Measurements from ENCODE around the gene MYO5B. TPM values are rescaled to one million over a fixed set of nuclear protein-coding genes. Genes with fewer than 3 reads are reported as not detected.

MYO5B gene
- total RNA-seq, 1 donor from 2014 or later, result 6.7 TPM

DNA sequence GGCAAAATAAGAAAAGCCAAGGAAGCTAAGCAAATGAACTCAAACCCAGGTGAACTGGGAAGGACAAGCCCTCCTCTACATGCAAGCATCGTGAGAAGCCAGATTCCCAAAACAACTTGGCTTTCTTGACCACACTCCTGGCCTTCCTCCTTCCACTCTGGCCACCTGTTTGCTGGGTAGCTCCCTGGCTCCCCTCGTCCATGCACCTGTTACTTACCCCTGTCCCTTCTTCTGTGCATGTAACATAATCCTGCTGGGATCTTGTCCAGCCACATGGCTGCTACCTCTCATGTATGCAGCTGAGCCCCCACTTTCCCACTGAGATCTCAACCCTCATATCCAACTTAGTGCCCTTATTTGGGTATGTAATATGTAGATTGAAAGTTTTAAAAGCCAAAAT lies 121.6 kb downstream of the MYO5B start:
- Mint-ChIP-seq H3K36me3 (no peaks in the 10 kb centered on the region), H3K9me3 (no peaks in the 10 kb centered on the region), H3K4me1 (no peaks in the 10 kb centered on the region), H3K27me3 (ENCODE audit: insufficient read depth, low read depth) (no peaks in the 10 kb centered on the region), H3K27ac (no peak overlapping the region), H3K4me3 (no peak overlapping the region)
- no peaks in the 10 kb centered on the region for H3K9me3 ChIP-seq (ENCODE audit: low read depth)
- H3K4me2 ChIP-seq, result no peak overlapping the region
- no peaks in the 10 kb centered on the region for H3K36me3 ChIP-seq
- DNase-seq (ENCODE audit: low spot score), result no peak
- H3K4me3 ChIP-seq, result no peak overlapping the region
- no peaks in the 10 kb centered on the region for H3K79me2 ChIP-seq (ENCODE audit: low read depth)
- TF ChIP-seq EZH2phosphoT487 (IDR thresholded peaks at IDR 0.05), result no peak
- no peak for TF ChIP-seq EZH2 (IDR thresholded peaks at IDR 0.05)
- TF ChIP-seq, protein P1, sequence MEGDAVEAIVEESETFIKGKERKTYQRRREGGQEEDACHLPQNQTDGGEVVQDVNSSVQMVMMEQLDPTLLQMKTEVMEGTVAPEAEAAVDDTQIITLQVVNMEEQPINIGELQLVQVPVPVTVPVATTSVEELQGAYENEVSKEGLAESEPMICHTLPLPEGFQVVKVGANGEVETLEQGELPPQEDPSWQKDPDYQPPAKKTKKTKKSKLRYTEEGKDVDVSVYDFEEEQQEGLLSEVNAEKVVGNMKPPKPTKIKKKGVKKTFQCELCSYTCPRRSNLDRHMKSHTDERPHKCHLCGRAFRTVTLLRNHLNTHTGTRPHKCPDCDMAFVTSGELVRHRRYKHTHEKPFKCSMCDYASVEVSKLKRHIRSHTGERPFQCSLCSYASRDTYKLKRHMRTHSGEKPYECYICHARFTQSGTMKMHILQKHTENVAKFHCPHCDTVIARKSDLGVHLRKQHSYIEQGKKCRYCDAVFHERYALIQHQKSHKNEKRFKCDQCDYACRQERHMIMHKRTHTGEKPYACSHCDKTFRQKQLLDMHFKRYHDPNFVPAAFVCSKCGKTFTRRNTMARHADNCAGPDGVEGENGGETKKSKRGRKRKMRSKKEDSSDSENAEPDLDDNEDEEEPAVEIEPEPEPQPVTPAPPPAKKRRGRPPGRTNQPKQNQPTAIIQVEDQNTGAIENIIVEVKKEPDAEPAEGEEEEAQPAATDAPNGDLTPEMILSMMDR (IDR thresholded peaks at IDR 0.05), result no peak
- H3K27ac ChIP-seq, result no peak overlapping the region
- H3K9ac ChIP-seq, result no peak overlapping the region
- no peaks in the 10 kb centered on the region for H3K27me3 ChIP-seq
- no peaks in the 10 kb centered on the region for H4K20me1 ChIP-seq (ENCODE audit: low read depth)
- no peaks in the 10 kb centered on the region for H3F3A ChIP-seq (ENCODE audit: low read depth)
- no peaks in the 10 kb centered on the region for H3K4me1 ChIP-seq
- no peak overlapping the region for H2AFZ ChIP-seq (replicated peaks)

DNA sequence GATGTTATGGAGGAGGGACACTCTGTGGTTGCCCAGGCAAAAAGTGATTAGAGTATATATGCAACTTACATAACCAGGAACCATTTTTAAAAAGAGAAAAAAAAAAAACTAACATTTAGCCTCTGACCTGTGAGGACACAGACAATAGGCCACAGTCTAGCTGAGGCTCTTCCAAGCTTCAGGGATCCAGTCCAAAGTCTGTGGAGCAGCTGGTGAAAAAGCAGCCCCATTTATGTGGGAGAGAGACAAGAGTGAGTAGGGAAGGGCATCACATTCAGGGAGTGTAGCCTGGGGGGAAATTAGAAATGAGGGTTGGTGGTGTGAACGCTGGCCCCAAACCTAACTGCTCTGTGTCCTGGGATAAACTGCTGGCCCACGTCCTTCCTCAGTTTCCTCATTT lies 122.8 kb downstream of the MYO5B start:
- Mint-ChIP-seq H3K27ac (no peak overlapping the region), H3K4me3 (no peak overlapping the region), H3K36me3 (no peaks in the 10 kb centered on the region), H3K27me3 (ENCODE audit: insufficient read depth, low read depth) (no peaks in the 10 kb centered on the region), H3K9me3 (no peaks in the 10 kb centered on the region), H3K4me1 (no peaks in the 10 kb centered on the region)
- no peak for TF ChIP-seq EZH2 (IDR thresholded peaks at IDR 0.05)
- TF ChIP-seq EZH2phosphoT487 (IDR thresholded peaks at IDR 0.05), result no peak
- TF ChIP-seq, protein P1 (IDR thresholded peaks at IDR 0.05), result no peak
- Histone ChIP-seq H3K79me2 (ENCODE audit: low read depth) (no peaks in the 10 kb centered on the region), H3K9ac (no peak overlapping the region), H3F3A (ENCODE audit: low read depth) (no peaks in the 10 kb centered on the region), H3K36me3 (no peaks in the 10 kb centered on the region), H3K4me2 (no peak overlapping the region), H2AFZ (replicated peaks) (no peak overlapping the region), H3K27ac (no peak overlapping the region), H3K4me1 (no peaks in the 10 kb centered on the region), H4K20me1 (ENCODE audit: low read depth) (no peaks in the 10 kb centered on the region), H3K27me3 (no peaks in the 10 kb centered on the region), H3K4me3 (no peak overlapping the region), H3K9me3 (ENCODE audit: low read depth) (no peaks in the 10 kb centered on the region)
- no peak for DNase-seq (ENCODE audit: low spot score)

DNA sequence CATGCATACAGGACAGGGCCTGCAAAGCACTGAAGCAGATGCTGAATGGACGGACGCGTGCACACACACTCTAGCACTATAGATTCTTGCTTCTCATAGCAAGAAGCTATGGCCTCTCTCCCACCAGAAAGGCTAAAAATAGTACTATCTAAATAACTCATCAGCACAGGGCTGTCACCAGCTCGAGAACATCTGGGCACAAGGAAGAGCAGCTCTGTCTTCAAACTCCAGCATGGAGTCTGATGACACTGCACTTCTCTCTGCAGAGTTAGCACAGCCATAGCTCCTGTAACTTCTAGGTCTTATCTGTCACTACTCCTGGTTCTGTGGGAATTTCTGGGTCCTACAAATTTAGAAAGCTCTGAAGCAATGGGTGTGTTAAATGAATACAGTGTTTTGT lies 123.5 kb downstream of the MYO5B start:
- Mint-ChIP-seq H3K36me3 (no peaks in the 10 kb centered on the region), H3K9me3 (no peaks in the 10 kb centered on the region), H3K27me3 (ENCODE audit: insufficient read depth, low read depth) (no peaks in the 10 kb centered on the region), H3K4me1 (no peaks in the 10 kb centered on the region), H3K4me3 (no peak overlapping the region), H3K27ac (no peak overlapping the region)
- no peaks in the 10 kb centered on the region for H3K27me3 ChIP-seq
- H3K4me3 ChIP-seq, result no peak overlapping the region
- H2AFZ ChIP-seq (replicated peaks), result no peak overlapping the region
- no peaks in the 10 kb centered on the region for H3K9me3 ChIP-seq (ENCODE audit: low read depth)
- H4K20me1 ChIP-seq (ENCODE audit: low read depth), result no peaks in the 10 kb centered on the region
- H3K79me2 ChIP-seq (ENCODE audit: low read depth), result no peaks in the 10 kb centered on the region
- TF ChIP-seq, protein P1 (IDR thresholded peaks at IDR 0.05), result no peak
- TF ChIP-seq EZH2phosphoT487 (IDR thresholded peaks at IDR 0.05) (no peak), EZH2 (IDR thresholded peaks at IDR 0.05) (no peak)
- no peaks in the 10 kb centered on the region for H3F3A ChIP-seq (ENCODE audit: low read depth)
- H3K9ac ChIP-seq, result no peak overlapping the region
- H3K4me2 ChIP-seq, result no peak overlapping the region
- H3K36me3 ChIP-seq, result no peaks in the 10 kb centered on the region
- no peaks in the 10 kb centered on the region for H3K4me1 ChIP-seq
- no peak overlapping the region for H3K27ac ChIP-seq
- DNase-seq (ENCODE audit: low spot score), result no peak
